Raji (cell line): ENCODE measurements around the gene MEIS2.

ENCODE experiments used
- POLR2A ChIP-seq: IDR thresholded peaks from 2 replicates; pipeline ENCODE4 v1.6.1; 2011; ENCODE audit warnings: low read depth, low read length, control low read depth; ENCODE audit not compliant: insufficient read depth

The MEIS2 gene

GRCh38 chr15:36965570-36966342 lies 134.6 kb downstream of the MEIS2 start:
- no peak for TF ChIP-seq POLR2A

GRCh38 chr15:36964626-36965025 lies 135.7 kb downstream of the MEIS2 start:
- no peak for TF ChIP-seq POLR2A

GRCh38 chr15:36961956-36962355 lies 138.4 kb downstream of the MEIS2 start:
- TF ChIP-seq POLR2A: no peak

GRCh38 chr15:36960947-36961227 lies 139.5 kb downstream of the MEIS2 start:
- TF ChIP-seq POLR2A: no peak

- TF ChIP-seq POLR2A: no peak
These were observed 140.0 kb downstream of the MEIS2 start for GRCh38 chr15:36960179-36960946.

GRCh38 chr15:36959746-36960145 lies 140.6 kb downstream of the MEIS2 start:
- no peak for TF ChIP-seq POLR2A

GRCh38 chr15:36958606-36959005 lies 141.7 kb downstream of the MEIS2 start:
- TF ChIP-seq POLR2A: no peak

- TF ChIP-seq POLR2A: no peak
These were observed 145.9 kb downstream of the MEIS2 start for GRCh38 chr15:36954486-36954885.

GRCh38 chr15:36953346-36953745 lies 147.0 kb downstream of the MEIS2 start:
- no peak for TF ChIP-seq POLR2A

GRCh38 chr15:36951731-36952247 lies 148.6 kb downstream of the MEIS2 start:
- TF ChIP-seq POLR2A: no peak

- no peak for TF ChIP-seq POLR2A
These were observed 150.0 kb downstream of the MEIS2 start for GRCh38 chr15:36950371-36950770.

- TF ChIP-seq POLR2A: no peak
These were observed 151.4 kb downstream of the MEIS2 start for GRCh38 chr15:36948982-36949381.

GRCh38 chr15:36947035-36947719 lies 153.2 kb downstream of the MEIS2 start:
- TF ChIP-seq POLR2A: no peak

GRCh38 chr15:36944442-36944841 lies 155.9 kb downstream of the MEIS2 start:
- no peak for TF ChIP-seq POLR2A

GRCh38 chr15:36943508-36944361 lies 156.6 kb downstream of the MEIS2 start:
- no peak for TF ChIP-seq POLR2A
